ENCODE data around the gene MKRN2OS.

- no peak for TF ChIP-seq EP300 (IDR thresholded peaks at IDR 0.05)
- TF ChIP-seq ZC3H11A (IDR thresholded peaks at IDR 0.05) = no peak
- no peak for TF ChIP-seq KDM5A (IDR thresholded peaks at IDR 0.05)
- TF ChIP-seq CTCF (IDR thresholded peaks at IDR 0.05) = no peak
- no peak for TF ChIP-seq PBX3 (IDR thresholded peaks at IDR 0.05)
- TF ChIP-seq NFE2L2 (conservative IDR thresholded peaks at IDR 0.05; ENCODE audit: low read length) = no peak
- no peak for TF ChIP-seq REST (IDR thresholded peaks at IDR 0.05)
- TF ChIP-seq KDM1A (IDR thresholded peaks at IDR 0.05; ENCODE audit: low read depth) = no peak
- no peak for TF ChIP-seq POLR2A (IDR thresholded peaks at IDR 0.05; ENCODE audit: low read length)
- no peak for TF ChIP-seq CHD2 (IDR thresholded peaks at IDR 0.05; ENCODE audit: low read length, partially characterized antibody)
- TF ChIP-seq MAX (IDR thresholded peaks at IDR 0.05) = no peak
- no peak for TF ChIP-seq CEBPB (IDR thresholded peaks at IDR 0.05)
- TF ChIP-seq SMC3 (IDR thresholded peaks at IDR 0.05) = no peak
- TF ChIP-seq USF2 (IDR thresholded peaks at IDR 0.05) = no peak
Observed at GRCh38 chr3:12561397-12561796, 16.1 kb upstream of the MKRN2OS start.

Measured in A549 (cell line).